Stromal cell of bone marrow (primary cell): Measurements from ENCODE around the gene CNN3.

Experiments used
- DNase-seq: peaks from one replicate; pipeline ENCODE4 v3.0.0-alpha.2; 2012; ENCODE audit warnings: low read depth

CNN3 gene

DNA sequence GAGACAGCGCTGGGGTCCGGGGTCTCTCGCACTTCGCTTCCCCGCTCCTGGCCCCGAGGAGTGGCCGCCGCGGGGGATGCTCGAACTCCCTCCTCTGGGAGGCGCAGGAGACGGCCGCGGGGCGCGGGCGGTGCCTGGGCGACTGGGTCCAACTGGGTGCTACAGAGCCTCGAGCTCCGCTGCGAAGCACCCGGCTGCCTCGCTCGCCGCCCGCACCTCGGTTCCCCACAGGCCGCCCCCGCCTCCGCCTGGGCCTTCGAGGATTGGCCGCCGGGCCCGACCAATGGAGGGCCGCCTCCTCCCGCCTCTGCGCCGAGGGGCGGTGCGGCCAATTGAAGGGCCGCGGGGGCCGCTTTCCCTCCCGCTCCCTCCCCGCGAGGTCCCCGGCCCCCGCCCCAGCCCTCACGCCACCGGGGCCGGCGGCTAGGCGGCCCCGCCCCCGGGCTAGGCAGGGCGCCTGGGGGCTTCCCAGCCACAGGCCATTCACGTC, at the start of gene CNN3:
TSS of gene CNN3 (minus strand) at position 196 of the 490 bp plus-strand sequence. CDS start 216 bp downstream, outside the sequence.
- peak; percentile 89 for DNase-seq

DNA sequence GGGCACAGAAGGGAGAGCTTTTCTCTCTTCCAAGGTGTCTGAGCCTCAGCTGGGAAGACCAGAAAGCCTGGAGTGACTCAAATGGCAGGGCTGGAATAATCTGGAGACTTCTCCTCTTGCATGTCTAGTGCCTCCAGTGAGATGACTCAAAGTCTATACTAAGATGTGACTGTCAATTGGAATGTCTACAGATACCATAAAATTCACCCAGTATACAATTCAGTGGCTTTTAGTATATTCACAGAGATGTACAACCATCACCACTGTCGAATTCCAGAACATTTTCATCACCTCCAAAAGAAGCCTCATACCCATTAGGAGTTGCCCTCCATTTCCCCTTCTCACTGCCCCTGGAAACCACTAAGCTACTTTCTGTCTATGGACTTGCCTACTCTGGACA, 47.9 kb upstream of the CNN3 start:
- peak; percentile 64 for DNase-seq

DNA sequence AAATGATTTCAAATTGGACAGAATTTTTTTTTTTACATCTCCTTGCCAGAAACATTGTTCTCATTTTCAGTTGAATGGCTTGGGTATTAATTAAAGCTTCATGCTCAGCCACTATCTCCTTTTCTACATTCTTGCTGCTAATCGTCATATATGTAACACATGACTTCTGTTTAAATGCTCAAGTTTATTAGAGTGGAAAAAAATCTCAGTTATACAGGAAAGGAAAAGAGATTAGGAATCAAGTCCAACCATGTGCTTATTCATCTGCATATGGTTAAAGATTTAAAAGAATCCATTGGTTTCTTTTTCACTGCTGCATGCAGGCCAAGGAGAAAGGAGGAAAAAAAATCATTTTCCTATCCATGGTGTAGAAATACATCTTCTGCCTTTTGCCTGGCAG, 47.3 kb upstream of the CNN3 start:
- peak; percentile 20 for DNase-seq

DNA sequence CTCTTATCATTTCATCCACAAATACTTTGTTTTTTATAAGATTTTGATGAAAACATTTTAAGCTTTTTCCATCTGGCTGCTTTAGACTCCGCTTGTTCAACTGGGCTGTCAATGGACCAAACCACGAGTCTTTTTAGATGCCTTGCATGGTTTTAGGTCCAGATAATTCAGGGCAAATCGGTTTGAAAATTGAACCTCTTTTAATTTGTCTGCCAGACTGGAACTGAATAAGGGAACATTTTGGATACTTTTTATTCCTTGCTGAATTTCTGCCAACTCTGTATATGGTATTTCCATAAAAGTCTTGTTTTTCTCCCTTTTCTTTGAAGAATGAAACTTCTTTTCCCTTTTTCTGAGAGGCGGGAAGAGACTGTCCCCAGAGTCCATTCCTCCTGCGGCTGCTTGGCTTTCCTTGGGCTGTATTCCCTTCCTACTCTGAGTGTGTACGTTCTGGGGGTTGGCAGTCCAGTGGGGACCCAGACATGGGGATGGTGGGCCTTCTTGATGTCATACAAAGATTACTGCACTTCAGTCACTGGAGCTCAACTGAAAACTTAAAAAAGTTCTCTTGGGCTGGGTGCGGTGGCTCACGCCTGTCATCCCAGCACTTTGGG, 46.5 kb upstream of the CNN3 start:
- no peak for DNase-seq

- DNase-seq, result peak; percentile 24
These were observed 44.6 kb upstream of the CNN3 start for GRCh38 chr1:94971491-94971924.

- DNase-seq, result no peak
These were observed 43.9 kb upstream of the CNN3 start for GRCh38 chr1:94970783-94971182.

DNA sequence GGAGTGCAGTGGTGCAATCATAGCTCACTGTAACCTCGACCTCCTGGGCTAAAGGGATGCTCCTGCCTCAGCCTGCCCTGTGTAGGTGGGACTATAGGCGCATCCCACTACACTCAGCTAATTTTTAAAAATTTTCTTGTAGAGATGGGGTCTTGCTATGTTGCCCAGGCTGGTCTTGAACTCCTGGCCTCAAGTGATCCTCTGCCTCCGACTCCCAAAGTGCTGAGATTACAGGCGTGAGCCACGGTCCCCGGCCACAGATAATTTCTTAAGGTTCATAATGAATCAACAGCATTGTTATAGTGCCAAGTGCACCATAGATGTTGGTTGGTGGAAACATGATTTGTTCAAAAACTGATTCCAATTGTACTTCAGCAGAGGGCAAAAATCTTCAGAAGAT, 42.2 kb upstream of the CNN3 start:
- DNase-seq, result no peak

DNA sequence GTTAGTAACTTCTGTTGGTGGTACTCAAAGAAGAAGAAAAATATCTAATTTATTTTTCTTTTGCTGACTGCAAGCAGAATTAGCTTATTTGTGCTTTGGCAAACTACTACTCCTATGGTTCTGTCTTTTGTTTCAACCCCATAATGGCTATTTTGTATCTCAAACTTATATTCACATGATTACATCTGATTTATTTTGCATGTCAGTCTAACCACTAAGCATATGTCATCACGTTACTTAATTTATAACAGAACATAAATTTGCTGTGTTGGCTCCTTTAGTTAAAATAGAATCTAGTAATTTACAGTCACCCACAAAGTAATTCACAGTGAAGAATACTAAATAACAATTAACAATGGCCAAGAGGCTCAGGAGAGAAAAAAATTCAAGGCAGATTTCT, 39.1 kb upstream of the CNN3 start:
- no peak for DNase-seq

DNA sequence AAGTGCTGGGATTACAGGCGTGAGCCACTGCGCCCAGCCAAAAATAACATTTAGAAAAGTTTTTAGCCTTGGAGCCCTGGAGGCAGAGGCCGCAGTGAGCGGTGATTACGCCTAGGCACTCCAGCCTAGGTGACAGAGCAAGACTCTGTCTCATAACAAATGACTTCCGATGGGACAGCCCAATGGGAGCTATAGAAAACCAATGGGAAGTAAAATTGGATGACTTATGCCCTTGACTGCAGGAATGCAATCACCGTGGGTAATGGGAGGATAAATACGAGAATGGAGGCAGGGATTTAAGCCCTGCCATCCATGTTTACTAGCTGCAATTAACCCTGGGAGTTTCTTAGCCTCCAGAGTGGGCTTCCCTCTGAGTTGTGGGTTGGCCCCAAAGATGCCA, 37.0 kb upstream of the CNN3 start:
- DNase-seq, result no peak

DNA sequence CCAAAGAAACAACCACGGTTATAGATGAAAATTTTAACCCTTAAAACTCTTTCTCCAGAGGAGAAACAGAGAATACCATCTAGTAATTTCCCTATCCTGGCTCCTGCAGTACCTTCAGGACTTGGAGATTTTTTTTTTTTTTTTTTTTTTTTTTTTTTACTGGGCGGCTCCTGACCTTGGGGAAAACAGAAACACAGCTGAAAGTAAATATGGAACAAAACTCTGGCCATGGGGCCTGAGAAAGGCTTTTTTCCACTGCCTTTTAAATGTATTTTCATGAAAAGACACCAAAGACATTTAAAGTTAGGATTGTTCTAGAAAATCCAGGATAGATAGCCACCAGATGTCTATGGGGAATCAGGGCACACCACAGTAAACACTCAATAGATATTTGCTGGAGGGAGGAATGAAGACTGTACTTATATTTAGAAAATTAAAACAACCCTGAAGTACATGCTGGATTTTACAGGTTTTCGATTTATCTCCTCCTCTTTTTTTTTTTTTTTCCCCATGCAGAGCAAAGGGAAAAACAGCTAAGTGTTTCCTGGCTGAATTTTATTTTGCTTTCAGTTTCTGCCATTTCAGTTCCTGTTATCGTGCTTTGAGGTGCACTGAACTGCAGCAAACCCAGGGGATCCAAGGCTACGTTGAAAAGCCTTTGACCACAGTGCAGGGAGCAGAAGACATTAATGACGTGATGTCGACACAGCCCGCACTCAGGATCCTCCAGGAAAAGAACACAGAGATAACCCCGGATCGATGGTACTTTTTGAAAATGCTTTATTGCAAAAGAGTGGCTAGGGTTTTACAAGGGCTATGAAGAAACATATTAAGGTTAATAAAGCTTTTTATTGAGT, 35.7 kb upstream of the CNN3 start:
- DNase-seq, result peak; percentile 35

DNA sequence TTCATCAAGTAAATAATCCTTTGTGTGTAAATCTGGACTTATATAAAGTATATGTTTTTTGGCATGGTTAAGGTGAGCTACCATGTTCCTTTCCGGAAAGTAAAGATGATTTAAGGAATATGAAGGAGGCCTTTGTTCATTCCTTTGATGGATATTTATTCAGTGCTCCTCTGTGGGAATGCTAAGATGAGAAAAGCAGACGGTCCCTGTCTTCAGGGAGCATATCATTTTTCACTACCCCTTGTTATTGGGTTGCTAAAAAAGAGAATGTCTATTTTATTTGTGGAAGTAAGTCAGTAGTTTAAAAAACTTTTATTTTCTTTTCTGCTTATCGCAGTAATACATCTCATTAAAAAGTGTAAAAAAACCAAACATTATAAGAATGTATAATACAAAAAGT, 35.1 kb upstream of the CNN3 start:
- DNase-seq, result no peak

DNA sequence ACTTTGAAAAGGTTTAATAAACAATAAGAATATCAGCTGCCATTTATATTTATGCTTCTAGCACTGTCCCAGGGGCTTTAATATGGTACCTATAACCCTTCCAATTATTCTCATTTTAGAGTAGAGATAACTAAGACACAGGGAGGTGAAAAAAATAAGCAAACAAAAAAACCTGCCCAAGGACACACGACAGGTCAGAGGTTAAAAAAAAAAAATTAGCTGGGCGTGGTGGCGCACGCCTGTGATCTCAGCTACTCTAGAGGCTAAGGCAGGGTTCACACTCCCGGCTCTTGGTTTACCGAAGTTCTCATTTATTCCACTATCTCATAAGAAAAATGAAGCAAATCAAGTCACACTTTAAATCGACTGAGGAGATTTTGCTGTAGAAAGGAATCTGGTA, 34.7 kb upstream of the CNN3 start:
- no peak for DNase-seq

DNA sequence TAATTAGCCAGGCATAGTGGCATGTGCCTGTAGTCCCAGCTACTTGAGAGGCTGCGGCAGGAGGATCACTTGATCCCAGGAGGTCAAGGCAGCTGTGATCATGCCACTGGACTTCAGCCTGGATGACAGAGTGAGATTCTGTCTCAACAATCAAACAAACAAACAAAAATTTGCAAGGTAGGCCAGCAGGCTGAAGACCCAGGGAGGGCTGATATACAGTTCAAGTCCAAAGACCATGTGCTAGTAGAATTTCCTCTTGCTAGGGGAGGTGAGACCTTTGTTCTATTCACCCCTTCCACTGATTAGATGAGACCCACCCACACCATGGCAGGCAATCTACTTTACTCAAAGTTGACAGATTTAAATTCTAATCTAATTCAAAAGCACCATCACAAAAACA, 31.2 kb upstream of the CNN3 start:
- no peak for DNase-seq

- DNase-seq, result no peak
These were observed 29.1 kb upstream of the CNN3 start for GRCh38 chr1:94955767-94956632.

- no peak for DNase-seq
These were observed 27.6 kb upstream of the CNN3 start for GRCh38 chr1:94954263-94955220.

DNA sequence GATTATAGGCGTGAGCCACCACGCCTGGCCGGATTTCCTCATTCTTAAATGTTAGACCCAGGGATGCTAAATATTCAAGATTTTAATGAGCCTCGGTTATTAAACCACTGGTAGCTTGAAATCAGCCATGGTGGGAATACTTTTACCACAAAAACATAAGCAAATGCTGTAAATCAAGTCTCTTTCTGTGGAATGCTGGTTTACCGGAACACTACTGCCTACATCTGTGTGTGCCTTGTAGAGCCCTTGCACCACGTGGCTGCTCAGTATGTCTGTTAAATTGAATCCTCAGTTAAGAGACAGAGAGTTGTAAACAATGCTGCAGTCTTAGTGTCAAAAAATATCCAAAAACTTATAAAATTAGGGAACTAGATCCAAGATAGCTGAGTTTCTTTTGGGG, 26.8 kb upstream of the CNN3 start:
- DNase-seq, result no peak

DNA sequence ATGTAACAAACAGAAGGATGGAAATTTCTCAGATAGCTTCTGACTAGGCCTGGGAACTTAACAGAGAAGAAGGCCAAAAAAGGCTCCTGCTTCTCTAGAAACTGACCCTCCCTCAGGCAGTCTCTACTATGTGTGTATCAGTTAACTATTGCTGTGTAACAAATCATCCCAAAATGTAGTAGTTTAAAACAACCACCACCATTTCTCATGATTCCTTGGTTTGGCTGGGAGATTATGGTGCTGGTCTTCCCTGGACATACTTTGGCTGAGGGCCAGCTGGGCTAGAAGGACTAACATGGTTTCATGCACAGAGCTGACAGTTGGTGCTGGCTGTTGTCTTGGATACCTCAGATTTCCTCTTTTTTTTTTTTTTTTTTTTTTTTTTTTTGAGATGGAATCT, 26.2 kb upstream of the CNN3 start:
- no peak for DNase-seq

DNA sequence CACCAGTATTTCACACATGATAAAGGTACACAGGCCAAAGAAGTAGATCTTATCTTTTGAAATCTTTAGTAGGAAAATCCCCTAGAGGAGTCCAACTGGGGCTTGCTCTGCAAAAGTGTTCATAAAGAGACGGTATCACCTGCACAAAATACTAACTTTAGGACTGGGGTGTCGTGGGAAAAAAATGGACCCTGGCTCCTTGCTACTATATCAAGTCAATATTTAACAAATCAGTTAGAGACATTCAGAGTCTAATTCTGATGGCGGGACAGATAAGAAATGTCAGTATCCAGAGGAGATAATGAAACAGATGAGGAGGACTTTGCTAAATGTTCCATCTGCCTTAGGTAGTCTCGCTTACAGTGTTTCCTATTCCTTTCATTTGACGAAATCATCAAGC, 25.6 kb upstream of the CNN3 start:
- DNase-seq, result no peak

DNA sequence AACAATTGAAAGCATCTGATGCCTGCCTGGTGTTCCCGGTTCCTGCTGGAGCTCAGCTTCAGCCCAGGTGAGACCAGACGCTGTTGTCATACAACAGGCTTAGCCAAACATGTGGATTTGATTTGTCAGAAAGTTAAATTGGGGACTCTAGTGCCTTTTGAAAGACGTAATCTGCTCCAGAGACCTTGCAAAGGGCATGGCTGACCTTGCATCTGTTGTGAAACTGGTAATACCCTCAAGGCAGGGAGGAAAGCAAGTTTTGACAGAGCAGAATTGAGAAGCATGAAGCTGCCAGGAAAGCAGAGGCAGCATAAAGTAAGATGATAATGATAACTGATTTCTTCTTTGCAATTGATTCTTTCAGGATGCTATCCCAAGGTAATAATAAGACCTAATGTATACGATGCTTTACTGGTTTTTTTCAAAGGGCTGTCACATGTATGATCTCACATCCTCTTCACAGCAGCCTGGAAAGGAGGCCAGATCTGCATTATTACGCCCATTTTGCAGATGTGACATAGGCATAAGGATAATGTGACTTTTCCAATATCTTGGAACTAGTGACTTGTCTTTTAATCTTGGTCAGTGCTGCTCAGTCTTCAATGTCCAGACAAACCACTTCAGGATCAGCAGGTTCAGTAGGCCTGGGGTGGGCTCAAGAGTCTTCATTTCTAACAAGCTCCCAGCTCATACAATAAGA, 24.7 kb upstream of the CNN3 start:
- no peak for DNase-seq

GRCh38 chr1:94951046-94951445, 24.1 kb upstream of the CNN3 start:
- DNase-seq, result no peak
